Choroid plexus epithelial cell (primary cell): Measurements from ENCODE around the gene NELL1.

Source experiments
- DNase-seq: peaks from one replicate; pipeline ENCODE4 v3.0.0-alpha.2; 2010; ENCODE audit warnings: low read depth
- H3K4me3 ChIP-seq: 2 replicates; pipeline ENCODE4 v1.5.1; 2011; ENCODE audit warnings: low read depth, mild to moderate bottlenecking, control low read depth, low read length, moderate library complexity
- TF ChIP-seq, protein P1 (sequence below): conservative IDR thresholded peaks from 2 replicates; pipeline ENCODE4 v1.5.1; 2011; ENCODE audit warnings: low read depth, mild to moderate bottlenecking, control low read depth, inconsistent platforms, low read length, moderate library complexity

Gene NELL1

DNA sequence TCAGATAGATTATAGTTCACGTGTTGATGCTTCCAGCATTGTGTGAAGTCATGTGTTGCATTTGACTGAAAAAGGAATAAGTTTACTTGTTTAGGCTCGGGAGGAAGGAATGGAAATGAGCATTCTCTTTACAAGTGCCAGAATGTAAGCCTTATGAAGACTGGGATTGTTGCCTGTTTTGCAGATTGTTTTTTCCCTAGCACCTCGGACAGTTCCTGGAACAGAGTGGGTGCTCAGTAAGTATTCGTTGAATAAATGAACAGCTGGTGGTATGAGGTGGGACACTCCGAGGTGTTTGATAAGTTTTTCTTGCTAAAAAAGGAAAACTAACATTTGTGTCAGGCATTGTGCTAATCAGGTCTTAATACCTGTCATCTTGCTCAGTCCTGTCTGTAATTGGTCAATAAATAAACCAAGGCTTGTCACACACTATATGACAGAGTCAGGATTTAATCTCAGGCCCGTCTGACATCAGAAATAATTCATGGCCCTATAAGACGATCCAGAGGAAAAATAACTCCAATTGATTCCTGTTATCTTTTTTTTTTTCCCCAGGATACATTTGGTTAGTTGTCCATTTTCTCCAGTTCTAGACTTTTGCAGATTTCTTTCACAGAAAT, 304.7 kb downstream of the NELL1 start:
- DNase-seq, result no peak
- TF ChIP-seq, protein P1, sequence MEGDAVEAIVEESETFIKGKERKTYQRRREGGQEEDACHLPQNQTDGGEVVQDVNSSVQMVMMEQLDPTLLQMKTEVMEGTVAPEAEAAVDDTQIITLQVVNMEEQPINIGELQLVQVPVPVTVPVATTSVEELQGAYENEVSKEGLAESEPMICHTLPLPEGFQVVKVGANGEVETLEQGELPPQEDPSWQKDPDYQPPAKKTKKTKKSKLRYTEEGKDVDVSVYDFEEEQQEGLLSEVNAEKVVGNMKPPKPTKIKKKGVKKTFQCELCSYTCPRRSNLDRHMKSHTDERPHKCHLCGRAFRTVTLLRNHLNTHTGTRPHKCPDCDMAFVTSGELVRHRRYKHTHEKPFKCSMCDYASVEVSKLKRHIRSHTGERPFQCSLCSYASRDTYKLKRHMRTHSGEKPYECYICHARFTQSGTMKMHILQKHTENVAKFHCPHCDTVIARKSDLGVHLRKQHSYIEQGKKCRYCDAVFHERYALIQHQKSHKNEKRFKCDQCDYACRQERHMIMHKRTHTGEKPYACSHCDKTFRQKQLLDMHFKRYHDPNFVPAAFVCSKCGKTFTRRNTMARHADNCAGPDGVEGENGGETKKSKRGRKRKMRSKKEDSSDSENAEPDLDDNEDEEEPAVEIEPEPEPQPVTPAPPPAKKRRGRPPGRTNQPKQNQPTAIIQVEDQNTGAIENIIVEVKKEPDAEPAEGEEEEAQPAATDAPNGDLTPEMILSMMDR, result no peak
- H3K4me3 ChIP-seq, result no peak overlapping the region

DNA sequence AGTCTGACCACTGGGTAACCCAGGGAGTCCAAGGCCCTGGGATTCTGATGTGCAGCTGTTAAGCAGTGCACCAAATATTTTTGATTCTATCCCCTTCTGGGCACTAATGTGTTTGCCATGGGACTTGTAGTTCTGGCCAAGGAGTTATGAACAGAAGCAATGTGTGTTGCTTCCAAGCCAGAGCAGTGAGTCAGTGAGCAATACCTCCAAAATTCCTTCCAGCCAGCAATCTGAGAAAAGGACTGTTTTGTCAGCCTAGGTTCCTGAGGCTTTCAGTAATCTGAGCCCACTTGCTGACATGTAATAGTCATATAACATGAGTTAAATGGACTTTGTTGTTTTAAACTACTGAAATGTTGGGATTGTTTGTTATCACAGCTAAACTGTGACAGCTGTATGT, 311.4 kb downstream of the NELL1 start:
- TF ChIP-seq, protein P1, result no peak
- no peak for DNase-seq
- H3K4me3 ChIP-seq, result no peak overlapping the region

GRCh38 chr11:20990447-20990846, 321.1 kb downstream of the NELL1 start:
- TF ChIP-seq, protein P1, result no peak
- no peak overlapping the region for H3K4me3 ChIP-seq
- DNase-seq, result no peak

DNA sequence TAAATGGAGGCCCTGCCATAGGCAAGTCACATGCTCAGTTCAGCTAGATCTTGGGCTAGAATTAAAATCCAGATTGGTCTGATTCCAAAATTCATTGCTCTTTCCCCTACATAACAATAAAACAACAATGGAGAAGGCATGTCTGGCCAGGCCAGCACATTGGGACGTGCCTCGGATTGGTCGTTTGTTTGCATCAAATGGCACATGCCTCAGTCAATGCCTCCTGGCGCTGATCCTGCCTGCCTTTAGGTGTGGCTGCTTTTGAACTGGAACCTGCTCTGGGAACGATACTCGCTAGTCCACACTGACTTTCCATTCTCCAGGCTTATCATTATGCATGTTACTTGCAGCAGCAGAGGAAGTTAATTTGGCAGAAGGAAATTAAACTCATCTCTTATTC, 322.1 kb downstream of the NELL1 start:
- no peak overlapping the region for H3K4me3 ChIP-seq
- TF ChIP-seq, protein P1, result no peak
- DNase-seq, result no peak

- H3K4me3 ChIP-seq, result no peak overlapping the region
- no peak for DNase-seq
- TF ChIP-seq, protein P1, result no peak
Observed at GRCh38 chr11:21007297-21007696, 337.9 kb downstream of the NELL1 start.

- no peak for DNase-seq
- TF ChIP-seq, protein P1, result no peak
- H3K4me3 ChIP-seq, result no peak overlapping the region
Observed at GRCh38 chr11:21018248-21018647, 348.9 kb downstream of the NELL1 start.

DNA sequence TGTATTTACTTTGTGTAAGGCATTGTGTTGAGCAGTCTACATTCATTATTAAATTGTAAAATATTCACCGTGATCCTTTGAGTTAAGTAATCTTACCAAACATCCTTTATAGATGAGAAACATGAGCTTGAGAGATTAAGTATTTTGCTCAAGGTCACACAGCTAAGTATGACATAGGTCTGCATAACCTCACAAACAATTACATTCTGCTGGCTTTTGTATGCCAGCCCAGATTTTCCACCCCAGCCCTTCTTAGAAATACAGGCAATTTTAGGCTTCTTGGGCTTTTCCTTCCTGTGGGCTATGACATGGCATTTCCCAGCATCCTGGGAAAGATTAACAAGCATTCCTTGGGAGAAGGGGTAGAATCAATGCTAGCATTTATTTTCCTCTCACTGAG, 357.3 kb downstream of the NELL1 start:
- TF ChIP-seq, protein P1, result no peak
- DNase-seq, result no peak
- H3K4me3 ChIP-seq, result no peak overlapping the region
